WERI-Rb-1 (cell line): ENCODE results near the gene PHF10.
A peak's percentile ranks its signal among the peaks of the same experiment; 100 is the strongest.

Experiments
- DNase-seq: peaks from one replicate; pipeline ENCODE4 v3.0.0-alpha.2; 2020
- H3K27ac ChIP-seq: fragments of 250-450 bp; sonication (Bioruptor Pico); 2 replicates; pipeline ENCODE4 v1.5.1; 2020; ENCODE audit warnings: mild to moderate bottlenecking, moderate library complexity
- H3K27me3 ChIP-seq: fragments of 250-450 bp; sonication (Bioruptor Pico); 2 replicates; pipeline ENCODE4 v1.5.1; 2021; ENCODE audit warnings: mild to moderate bottlenecking, low read depth, moderate library complexity; ENCODE audit not compliant: insufficient read depth, severe bottlenecking
- H3K36me3 ChIP-seq: fragments of 250-450 bp; sonication (Bioruptor Pico); 2 replicates; pipeline ENCODE4 v1.5.1; 2020; ENCODE audit warnings: mild to moderate bottlenecking, moderate library complexity
- H3K4me3 ChIP-seq: 2 replicates; pipeline ENCODE4 v1.5.1; 2011; ENCODE audit warnings: low read depth, mild to moderate bottlenecking, control low read depth, low read length
- H3K9me3 ChIP-seq: fragments of 250-450 bp; sonication (Bioruptor Pico); 2 replicates; pipeline ENCODE4 v1.5.1; 2021; ENCODE audit warnings: mild to moderate bottlenecking, moderate library complexity; ENCODE audit not compliant: severe bottlenecking
- CTCF ChIP-seq: IDR thresholded peaks from 2 replicates; pipeline ENCODE4 v1.5.1; 2011; ENCODE audit warnings: low read depth, mild to moderate bottlenecking, control low read depth, inconsistent platforms, low read length

Gene PHF10

GRCh38 chr6:169726049-169726400, 1.7 kb upstream of the PHF10 start:
- DNase-seq, result no peak
- H3K36me3 ChIP-seq, result no peaks in the 10 kb centered on the region
- no peak for TF ChIP-seq CTCF
- peak overlapping the region; percentile 99 for H3K27ac ChIP-seq
- H3K4me3 ChIP-seq, result peak overlapping the region; percentile 77; the same call in 1 of the 2 replicates
- no peaks in the 10 kb centered on the region for H3K9me3 ChIP-seq
- H3K27me3 ChIP-seq, result no peaks in the 10 kb centered on the region

GRCh38 chr6:169725125-169726048, 1.1 kb upstream of the PHF10 start:
- H3K36me3 ChIP-seq, result peaks cover 5% of the 10 kb centered on the region; the same call in 1 of the 2 replicates
- H3K4me3 ChIP-seq, result peak overlapping the region; percentile 77
- no peaks in the 10 kb centered on the region for H3K27me3 ChIP-seq
- no peak for TF ChIP-seq CTCF
- H3K27ac ChIP-seq, result peak overlapping the region; percentile 99
- no peaks in the 10 kb centered on the region for H3K9me3 ChIP-seq
- DNase-seq, result peak; percentile 77

DNA sequence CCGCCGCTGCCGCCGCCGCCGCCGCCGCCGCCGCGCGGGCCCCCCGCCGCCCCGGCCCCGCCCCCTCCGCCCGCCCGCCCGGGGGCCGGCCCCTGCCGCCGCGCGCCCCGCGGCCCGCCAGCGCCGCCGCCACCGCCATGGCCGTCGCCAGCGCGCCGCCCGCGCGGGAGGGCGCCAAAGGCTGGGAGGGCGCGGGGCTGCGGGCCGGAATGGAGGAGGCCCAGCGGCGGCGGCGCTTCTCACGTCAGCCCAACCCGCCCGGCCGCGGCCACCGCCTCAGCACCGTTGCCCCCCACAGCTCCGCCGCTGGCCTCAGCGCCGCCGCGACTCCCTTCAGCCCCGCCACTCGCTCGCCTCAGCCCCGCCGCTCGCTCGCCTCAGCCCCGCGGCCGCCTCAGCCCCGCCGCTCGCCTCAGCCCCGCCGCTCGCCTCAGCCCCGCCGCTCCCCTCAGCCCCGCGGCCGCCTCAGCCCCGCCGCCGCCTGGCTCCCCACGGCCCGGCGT, 258 bp downstream of the PHF10 start:
- DNase-seq, result peak; percentile 22
- no peak for TF ChIP-seq CTCF
- Histone ChIP-seq H3K27me3 (no peaks in the 10 kb centered on the region), H3K4me3 (peak overlapping the region; percentile 28; the same call in 1 of the 2 replicates), H3K36me3 (peaks cover 13% of the 10 kb centered on the region; the same call in 1 of the 2 replicates), H3K9me3 (no peaks in the 10 kb centered on the region), H3K27ac (peak overlapping the region; percentile 93)

- peak overlapping the region; percentile 47 for H3K27ac ChIP-seq
- peak; percentile 38 for DNase-seq
- no peaks in the 10 kb centered on the region for H3K27me3 ChIP-seq
- no peak for TF ChIP-seq CTCF
- peaks cover 19% of the 10 kb centered on the region for H3K36me3 ChIP-seq
- H3K9me3 ChIP-seq, result no peaks in the 10 kb centered on the region
- H3K4me3 ChIP-seq, result peak overlapping the region; percentile 92
These were observed 945 bp downstream of the PHF10 start for GRCh38 chr6:169723200-169723909.

- Histone ChIP-seq H3K9me3 (no peaks in the 10 kb centered on the region), H3K27ac (no peak overlapping the region), H3K36me3 (peaks cover 21% of the 10 kb centered on the region), H3K27me3 (no peaks in the 10 kb centered on the region), H3K4me3 (peak overlapping the region; percentile 92)
- DNase-seq, result no peak
- TF ChIP-seq CTCF, result no peak
These were observed 1.7 kb downstream of the PHF10 start for GRCh38 chr6:169722362-169723199.
